HPDE6-E6E7 (cell line): ENCODE measurements around the gene PEX1.
A peak's percentile ranks its signal among the peaks of the same experiment; 100 is the strongest.
"Not testable (repeated sequence)": the region's sequence is repeated elsewhere in the genome, so short reads cannot be mapped to it uniquely, and the experiment has no call there.

Source experiments
- DNase-seq: peaks from one replicate; pipeline ENCODE4 v3.0.0; 2011; ENCODE audit warnings: missing footprints; ENCODE audit errors: extremely low spot score

Gene PEX1

DNA sequence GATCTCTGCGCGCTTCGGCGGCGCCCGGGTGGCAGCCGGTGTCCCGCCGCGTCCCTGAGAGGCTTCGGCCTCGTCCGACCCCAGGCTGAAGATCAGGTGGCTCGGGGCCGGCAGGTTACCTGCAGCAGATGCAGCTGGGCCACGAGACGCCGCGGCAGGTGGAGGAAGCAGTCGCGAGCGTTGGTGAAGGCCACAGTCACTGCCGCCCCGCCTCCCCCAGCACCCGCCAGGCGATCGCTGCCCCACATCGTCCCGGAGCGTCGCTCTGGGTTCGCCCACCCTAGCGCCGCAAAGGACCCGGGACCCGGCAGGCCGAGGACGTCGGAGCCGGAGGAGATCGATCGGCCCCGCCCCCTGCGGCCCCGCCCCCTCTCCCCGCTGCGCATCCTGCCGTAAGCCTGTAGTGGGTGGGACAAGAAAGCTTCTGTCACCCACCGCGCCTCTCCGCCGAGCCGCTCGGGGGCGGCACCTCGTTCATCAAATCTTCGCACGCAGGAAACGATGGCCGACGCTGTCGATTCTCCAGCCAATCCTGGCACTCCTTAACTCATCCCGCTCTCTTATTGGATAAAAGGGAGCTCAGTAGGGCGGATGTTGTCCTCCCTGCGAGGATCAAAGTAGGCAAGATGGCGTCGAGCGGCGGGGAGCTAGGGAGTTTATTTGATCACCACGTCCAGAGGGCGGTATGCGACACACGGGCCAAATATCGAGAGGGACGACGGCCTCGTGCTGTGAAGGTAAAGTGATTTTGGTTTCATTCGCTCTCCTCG is at the start of gene PEX1, which contains the start of gene RBM48:
PEX1 (minus strand) TSS at position 333 of the 770 bp plus-strand sequence; CDS start at position 248, 85 bp downstream.
RBM48 (plus strand) TSS at position 608 of the 770 bp plus-strand sequence; CDS start at position 627, 19 bp downstream.
- peak; percentile 98 for DNase-seq

DNA sequence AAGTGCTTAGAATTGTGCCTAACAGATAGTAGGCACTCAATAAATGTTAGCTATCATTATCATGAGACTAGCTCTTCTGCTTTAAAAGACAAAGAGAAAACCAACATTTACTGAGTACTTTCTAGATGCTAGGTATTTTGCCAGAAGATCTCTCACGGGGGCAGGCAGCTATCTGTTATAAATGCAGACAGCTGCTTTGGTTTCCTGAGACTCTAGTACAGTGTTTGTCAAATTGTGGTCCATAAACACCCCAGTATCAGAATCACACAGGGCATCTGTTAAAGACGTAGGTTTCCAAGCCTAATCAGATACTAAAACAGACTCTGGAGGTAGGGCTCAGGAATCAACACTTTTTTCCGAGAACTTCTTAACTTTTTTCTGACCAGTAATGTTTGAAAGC is 48.0 kb upstream of the PEX1 start:
- DNase-seq = no peak

DNA sequence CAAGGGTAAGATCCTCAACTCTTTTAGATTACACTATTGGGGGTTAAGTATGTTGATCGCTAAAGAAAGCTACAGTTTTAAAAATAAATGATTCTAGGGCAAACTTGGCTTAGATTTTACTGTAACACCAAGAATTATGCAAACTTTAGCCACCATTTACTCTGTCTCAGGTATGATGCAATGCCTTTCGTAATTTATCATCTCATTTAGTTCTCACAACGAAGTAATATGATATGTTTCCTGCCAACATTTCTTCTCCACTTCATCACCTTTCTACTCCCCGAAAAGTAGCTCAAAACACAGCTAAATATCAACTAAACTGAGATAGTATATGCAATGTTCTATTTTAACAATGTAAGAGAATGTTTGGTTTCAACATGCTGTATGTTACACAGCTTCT is 40.8 kb upstream of the PEX1 start:
- DNase-seq = no peak

- no peak for DNase-seq
These were observed 39.1 kb upstream of the PEX1 start for GRCh38 chr7:92567460-92567859.

- DNase-seq = no peak
These were observed 35.0 kb upstream of the PEX1 start for GRCh38 chr7:92563345-92563744.

DNA sequence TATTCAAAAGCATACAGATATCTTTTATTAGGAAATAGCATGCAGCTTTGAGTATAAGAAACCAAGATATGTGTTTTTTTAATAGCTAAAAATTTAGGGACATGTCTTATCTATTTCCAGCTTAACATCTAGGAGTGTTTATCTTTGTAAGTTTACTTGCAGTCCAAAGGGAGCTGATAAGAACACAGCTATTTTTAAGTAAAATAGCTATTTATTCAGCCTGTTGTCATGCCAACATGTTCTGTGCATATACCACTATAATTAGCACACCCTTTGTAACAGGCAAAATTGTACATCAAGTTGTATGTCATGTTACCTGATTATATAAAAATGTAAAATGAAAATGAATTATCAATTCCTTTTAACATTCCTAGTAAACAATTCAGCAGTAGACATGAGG is 32.3 kb upstream of the PEX1 start:
- DNase-seq = no peak

- no peak for DNase-seq
These were observed 29.6 kb upstream of the PEX1 start for GRCh38 chr7:92557808-92558362.

GRCh38 chr7:92557249-92557648 is 28.9 kb upstream of the PEX1 start:
- no peak for DNase-seq

- DNase-seq = no peak
These were observed 21.9 kb upstream of the PEX1 start for GRCh38 chr7:92550194-92550593.

GRCh38 chr7:92547579-92547978 is 19.3 kb upstream of the PEX1 start:
- DNase-seq = no peak

- DNase-seq = no peak
These were observed 18.7 kb upstream of the PEX1 start for GRCh38 chr7:92546856-92547497.

- DNase-seq = not testable (repeated sequence)
These were observed 16.8 kb upstream of the PEX1 start for GRCh38 chr7:92545116-92545515.

GRCh38 chr7:92543542-92543941 is 15.2 kb upstream of the PEX1 start:
- not testable (repeated sequence) for DNase-seq

DNA sequence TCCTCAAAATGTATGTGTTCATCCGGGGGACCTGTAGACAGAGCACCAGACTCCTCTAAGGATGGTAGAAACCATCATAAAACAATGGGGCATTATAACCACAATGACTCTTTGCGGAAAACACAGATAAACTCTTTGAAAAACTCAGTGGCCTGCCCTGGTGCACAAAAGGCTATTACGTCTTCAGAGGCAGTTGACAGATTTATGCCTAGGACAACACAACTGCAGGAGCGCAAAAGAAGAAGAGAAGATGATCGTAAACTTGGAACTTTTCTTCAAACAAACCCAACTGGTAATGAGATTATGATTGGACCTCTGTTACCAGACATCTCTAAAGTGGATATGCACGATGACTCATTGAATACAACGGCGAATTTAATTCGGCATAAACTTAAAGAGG is 6.3 kb upstream of the PEX1 start:
- DNase-seq = no peak

DNA sequence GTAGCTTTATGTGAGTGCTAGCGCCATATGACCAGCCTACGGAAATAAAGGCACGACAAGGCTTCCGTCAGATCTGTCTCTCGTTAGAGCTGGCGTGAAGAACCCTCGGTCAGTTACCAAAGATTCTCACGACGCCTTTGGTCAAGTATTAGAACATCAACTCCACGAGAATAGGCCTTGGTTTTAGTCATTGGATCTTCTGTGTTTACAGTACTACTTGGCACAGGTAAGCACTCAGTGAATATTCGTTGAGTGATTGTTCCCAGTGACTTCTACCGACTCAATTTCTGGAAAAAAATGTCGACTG is 591 bp upstream of the PEX1 start:
- no peak for DNase-seq

DNA sequence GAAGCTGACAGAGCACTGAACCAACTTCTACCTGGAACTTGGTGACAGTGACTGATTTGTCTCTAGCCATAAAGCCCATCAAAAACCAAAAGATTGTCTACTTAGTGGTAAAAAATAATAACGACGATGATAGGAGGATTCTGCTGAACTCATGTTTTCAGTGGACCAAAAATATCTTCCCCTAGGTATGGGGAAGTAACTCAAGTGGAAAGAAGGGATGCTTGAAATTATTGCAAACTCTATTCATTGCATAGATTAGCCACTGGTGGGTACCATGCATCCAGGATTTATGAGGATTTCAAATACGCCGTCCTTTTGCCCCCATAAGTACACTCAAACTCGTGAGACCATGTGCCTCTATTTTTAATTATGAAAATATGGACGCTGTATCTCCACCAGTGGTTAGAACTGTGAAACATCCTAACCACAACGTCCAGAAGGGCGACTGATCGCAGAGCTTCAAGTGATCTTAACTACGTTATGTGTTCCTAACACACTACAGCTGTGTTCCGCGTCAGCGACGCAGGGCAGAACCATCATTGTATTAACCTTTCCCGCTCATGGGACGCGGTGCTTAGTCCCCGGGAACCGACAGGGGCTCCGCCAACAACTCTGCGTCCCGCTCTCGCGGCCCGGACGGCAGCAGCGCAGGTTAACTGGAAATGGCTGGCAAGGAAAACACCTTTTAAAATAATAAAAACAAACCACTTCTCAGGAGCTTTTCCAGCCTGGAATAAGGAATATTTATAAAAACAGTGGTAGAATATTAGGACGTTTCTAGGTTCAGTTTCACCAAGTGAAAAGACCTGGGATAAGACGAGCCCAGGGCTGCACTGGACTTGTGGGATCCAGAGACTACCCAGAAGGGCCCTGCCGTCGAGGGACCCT is 776 bp downstream of the PEX1 start:
- DNase-seq = peak; percentile 70

GRCh38 chr7:92523110-92523509 is 5.2 kb downstream of the PEX1 start:
- DNase-seq = no peak

GRCh38 chr7:92520024-92520423 is 8.3 kb downstream of the PEX1 start:
- no peak for DNase-seq

- no peak for DNase-seq
These were observed 10.7 kb downstream of the PEX1 start for GRCh38 chr7:92517631-92518030.

DNA sequence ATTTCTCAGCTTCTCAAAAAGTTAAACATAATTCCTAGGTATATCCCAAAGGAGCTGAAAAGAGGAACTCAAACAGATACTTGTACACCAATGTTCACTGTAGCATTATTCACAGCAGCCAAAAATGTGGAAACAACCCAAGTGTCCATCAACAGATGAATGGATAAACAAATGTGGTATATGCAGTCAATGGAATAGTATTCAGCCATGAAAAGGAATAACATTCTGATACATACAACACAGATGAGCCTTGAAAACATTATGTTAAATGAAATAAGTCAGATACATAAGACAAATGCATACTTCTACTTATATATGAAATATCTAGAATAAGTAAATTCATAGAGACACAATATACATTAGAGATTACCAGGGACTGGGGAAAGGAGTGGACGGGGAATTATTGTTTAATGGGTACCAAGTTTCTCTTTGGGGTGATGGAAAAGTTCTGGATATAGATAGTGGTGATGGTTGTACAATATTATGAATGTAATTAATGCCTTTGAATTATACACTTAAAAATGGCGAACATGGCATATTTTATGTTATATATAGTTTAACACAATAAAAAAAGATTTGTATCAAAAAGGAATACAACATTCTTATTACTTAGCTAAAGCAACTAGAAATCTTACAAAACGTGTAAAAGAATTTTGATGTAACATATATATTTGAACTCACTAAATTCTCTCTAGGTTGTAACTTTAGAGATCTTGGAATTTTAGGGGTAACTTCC is 15.0 kb downstream of the PEX1 start:
- DNase-seq = no peak

DNA sequence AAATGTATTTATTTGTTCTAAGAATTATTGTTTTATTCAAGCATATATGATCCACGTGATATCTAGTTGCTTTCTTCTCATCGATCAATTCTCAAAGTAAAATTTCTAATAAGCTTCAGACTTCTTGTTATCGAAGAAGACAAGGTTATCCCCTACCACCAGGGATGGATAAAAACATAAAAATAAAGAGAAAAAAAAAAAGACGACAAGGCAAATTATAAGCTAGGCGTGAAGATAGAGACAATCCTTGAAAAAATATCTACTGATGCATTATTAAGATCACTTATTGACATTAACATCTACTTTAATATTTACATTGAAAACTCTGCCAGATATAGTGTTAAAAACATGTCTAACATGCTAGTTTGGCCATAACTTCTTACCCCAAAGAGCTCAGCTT is 19.4 kb downstream of the PEX1 start:
- DNase-seq = no peak
